ENCODE measurements around the gene PACRG.

GRCh38 chr6:163187606-163188005 is 459.8 kb downstream of the PACRG start:
- TF ChIP-seq CTCF (conservative IDR thresholded peaks at IDR 0.05 in 1 of 2, IDR thresholded peaks at IDR 0.05 in 1 of 2; ENCODE audit: extremely low read depth in 1 of 2, insufficient read depth in 1 of 2, low read depth in 1 of 2, low read length in 2 of 2) (no peak), EZH2 (IDR thresholded peaks at IDR 0.05; ENCODE audit: borderline replicate concordance, low read length) (no peak)
